Glutamatergic neuron (in vitro differentiated cells): Measurements from ENCODE around the gene OSTM1. TPM values are rescaled to one million over a fixed set of nuclear protein-coding genes. Genes with fewer than 3 reads are reported as not detected.

Experiments
- DNase-seq: peaks from one replicate; pipeline ENCODE4 v3.0.0; 2022
- H3K27ac Mint-ChIP-seq: one replicate; pipeline ENCODE4 v1.8.0; 2020; ENCODE audit warnings: mild to moderate bottlenecking, mixed read lengths, inconsistent platforms; ENCODE audit not compliant: unreplicated experiment
- H3K27me3 Mint-ChIP-seq: one replicate; pipeline ENCODE4 v1.8.0; 2020; ENCODE audit warnings: mild to moderate bottlenecking, moderate library complexity, mixed read lengths, inconsistent platforms; ENCODE audit not compliant: unreplicated experiment
- H3K36me3 Mint-ChIP-seq: one replicate; pipeline ENCODE4 v1.8.0; 2020; ENCODE audit warnings: mild to moderate bottlenecking, mixed read lengths, inconsistent platforms; ENCODE audit not compliant: unreplicated experiment
- H3K4me1 Mint-ChIP-seq: one replicate; pipeline ENCODE4 v1.8.0; 2020; ENCODE audit warnings: mild to moderate bottlenecking, low read depth, mixed read lengths, inconsistent platforms; ENCODE audit not compliant: unreplicated experiment
- H3K4me3 Mint-ChIP-seq: one replicate; pipeline ENCODE4 v1.8.0; 2020; ENCODE audit warnings: mild to moderate bottlenecking, mixed read lengths, inconsistent platforms; ENCODE audit not compliant: unreplicated experiment
- H3K9me3 Mint-ChIP-seq: one replicate; pipeline ENCODE4 v1.8.0; 2020; ENCODE audit warnings: mild to moderate bottlenecking, moderate library complexity, mixed read lengths, inconsistent platforms; ENCODE audit not compliant: unreplicated experiment
- total RNA-seq: library from RNA; stranded (reverse); fragmentation: NEBNext Ultra II Directional; extraction: Animal tissue kit (Norgen Biotek cat#: 25700); gene quantifications from one replicate; pipeline ENCODE4 v1.2.1, GENCODE V29; 2021; ENCODE audit not compliant: unreplicated experiment
- TF ChIP-seq, protein P1 (sequence below): fragments of 200-600 bp; sonication (generic); IDR thresholded peaks from one replicate; pipeline ENCODE4 v1.5.0; 2021; ENCODE audit not compliant: partially characterized antibody, unreplicated experiment

The OSTM1 gene
- total RNA-seq, 1 donor from 2014 or later, result 47.7 TPM

DNA sequence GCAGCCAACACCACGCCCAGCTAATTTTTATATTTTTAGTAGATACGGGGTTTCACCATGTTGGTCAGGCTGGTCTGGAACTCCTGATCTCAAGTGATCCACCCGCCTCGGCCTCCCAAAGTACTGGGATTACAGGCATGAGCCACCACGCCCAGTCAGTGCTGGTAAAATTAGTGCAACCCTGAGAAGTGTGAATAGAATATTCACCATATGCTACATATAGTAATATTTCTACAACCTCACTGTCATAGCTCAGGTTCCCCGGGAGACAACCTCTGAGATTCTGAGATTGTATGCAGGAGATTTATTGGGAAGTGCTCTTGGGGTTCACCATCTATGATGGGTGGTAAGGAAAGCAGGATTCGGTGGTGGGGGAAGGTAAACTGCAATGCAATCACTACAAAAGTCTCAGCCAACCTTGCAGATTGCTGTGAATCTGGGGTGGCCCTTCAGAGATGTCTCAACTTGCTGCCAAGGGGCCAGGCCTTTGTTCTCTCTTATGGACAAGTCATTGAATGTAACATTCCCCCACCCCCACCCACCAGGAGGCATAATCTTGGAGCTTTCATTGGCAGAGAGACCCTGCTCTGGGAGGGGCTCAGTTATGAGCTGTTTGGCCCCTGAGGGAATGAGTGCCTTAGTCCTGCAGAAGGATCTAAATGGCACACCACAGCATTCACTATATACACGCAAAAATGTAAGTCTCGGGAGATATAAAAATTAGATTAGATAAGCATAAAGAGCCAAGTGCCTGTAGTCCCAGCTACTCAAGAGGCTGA, 82.6 kb downstream of the OSTM1 start:
- Mint-ChIP-seq H3K4me3 (no peak overlapping the region), H3K27me3 (no peaks in the 10 kb centered on the region), H3K36me3 (no peaks in the 10 kb centered on the region), H3K4me1 (peaks cover 15% of the 10 kb centered on the region), H3K27ac (peak overlapping the region; percentile 49), H3K9me3 (peaks cover 2% of the 10 kb centered on the region)
- no peak for DNase-seq
- TF ChIP-seq, protein P1, sequence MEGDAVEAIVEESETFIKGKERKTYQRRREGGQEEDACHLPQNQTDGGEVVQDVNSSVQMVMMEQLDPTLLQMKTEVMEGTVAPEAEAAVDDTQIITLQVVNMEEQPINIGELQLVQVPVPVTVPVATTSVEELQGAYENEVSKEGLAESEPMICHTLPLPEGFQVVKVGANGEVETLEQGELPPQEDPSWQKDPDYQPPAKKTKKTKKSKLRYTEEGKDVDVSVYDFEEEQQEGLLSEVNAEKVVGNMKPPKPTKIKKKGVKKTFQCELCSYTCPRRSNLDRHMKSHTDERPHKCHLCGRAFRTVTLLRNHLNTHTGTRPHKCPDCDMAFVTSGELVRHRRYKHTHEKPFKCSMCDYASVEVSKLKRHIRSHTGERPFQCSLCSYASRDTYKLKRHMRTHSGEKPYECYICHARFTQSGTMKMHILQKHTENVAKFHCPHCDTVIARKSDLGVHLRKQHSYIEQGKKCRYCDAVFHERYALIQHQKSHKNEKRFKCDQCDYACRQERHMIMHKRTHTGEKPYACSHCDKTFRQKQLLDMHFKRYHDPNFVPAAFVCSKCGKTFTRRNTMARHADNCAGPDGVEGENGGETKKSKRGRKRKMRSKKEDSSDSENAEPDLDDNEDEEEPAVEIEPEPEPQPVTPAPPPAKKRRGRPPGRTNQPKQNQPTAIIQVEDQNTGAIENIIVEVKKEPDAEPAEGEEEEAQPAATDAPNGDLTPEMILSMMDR, result no peak

Other genes with a start within 250 kb of the OSTM1 start
- gene SEC63, start 116.5 kb downstream of the OSTM1 start, total RNA-seq, result 311 TPM
- gene NR2E1, start 91.3 kb upstream of the OSTM1 start, total RNA-seq, result not detected
- gene SNX3, start 186.3 kb upstream of the OSTM1 start, total RNA-seq, result 66.2 TPM
- gene AFG1L, start 220.3 kb upstream of the OSTM1 start, total RNA-seq, result 9.4 TPM